NB4 (cell line): ENCODE measurements around the gene RBMS3.

Source experiments
- POLR2A ChIP-seq: IDR thresholded peaks from 2 replicates; pipeline ENCODE4 v1.6.1; 2011; ENCODE audit warnings: mild to moderate bottlenecking; ENCODE audit not compliant: insufficient read length; ENCODE audit errors: extremely low read depth
- TF ChIP-seq, protein P1 (sequence below): IDR thresholded peaks from one replicate; pipeline ENCODE4 v1.5.1; 2012; ENCODE audit warnings: low read depth, low read length

DNA sequence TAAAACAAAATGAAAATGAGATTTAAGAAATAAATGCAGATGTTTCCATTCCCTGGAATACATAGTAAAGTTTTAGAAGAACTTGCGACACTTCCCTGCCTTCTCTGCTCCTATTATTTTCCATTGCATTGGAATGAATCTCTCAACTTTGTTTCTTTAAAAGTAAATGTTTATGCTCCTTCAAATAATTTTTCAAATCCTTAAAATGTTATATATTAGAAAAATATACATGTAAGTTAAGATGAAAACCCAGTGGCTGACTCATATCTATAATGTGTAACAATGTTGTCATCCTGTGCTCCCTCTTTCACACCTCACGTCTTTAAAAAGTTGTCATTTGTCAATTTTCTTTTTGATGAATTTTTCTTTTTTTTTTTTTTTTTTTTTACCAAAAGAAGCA lies 3.6 kb downstream of the RBMS3 start:
- TF ChIP-seq, protein P1, sequence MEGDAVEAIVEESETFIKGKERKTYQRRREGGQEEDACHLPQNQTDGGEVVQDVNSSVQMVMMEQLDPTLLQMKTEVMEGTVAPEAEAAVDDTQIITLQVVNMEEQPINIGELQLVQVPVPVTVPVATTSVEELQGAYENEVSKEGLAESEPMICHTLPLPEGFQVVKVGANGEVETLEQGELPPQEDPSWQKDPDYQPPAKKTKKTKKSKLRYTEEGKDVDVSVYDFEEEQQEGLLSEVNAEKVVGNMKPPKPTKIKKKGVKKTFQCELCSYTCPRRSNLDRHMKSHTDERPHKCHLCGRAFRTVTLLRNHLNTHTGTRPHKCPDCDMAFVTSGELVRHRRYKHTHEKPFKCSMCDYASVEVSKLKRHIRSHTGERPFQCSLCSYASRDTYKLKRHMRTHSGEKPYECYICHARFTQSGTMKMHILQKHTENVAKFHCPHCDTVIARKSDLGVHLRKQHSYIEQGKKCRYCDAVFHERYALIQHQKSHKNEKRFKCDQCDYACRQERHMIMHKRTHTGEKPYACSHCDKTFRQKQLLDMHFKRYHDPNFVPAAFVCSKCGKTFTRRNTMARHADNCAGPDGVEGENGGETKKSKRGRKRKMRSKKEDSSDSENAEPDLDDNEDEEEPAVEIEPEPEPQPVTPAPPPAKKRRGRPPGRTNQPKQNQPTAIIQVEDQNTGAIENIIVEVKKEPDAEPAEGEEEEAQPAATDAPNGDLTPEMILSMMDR = no peak
- no peak for TF ChIP-seq POLR2A
